OCI-LY3 (cell line): ENCODE data around the gene DCUN1D2.

ENCODE experiments used
- H2AFZ ChIP-seq: fragments of 200-600, 300-600 bp; shearing (Covaris generic); 2 replicates; pipeline ENCODE4 v1.6.0; 2014; ENCODE audit warnings: antibody characterized with exemption, low read depth, low read length
- H3K27ac ChIP-seq: fragments of 200-600, 300-600 bp; sonication (generic); 2 replicates; pipeline ENCODE4 v1.5.1; 2014; ENCODE audit warnings: mild to moderate bottlenecking, low read length, moderate library complexity, mixed read lengths
- H3K27me3 ChIP-seq: fragments of 200-600, 300-600 bp; sonication (generic); 2 replicates; pipeline ENCODE4 v1.6.1; 2014; ENCODE audit warnings: low read depth, low read length, mixed read lengths
- H3K36me3 ChIP-seq: fragments of 200-600, 300-600 bp; sonication (generic); replicated peaks from 2 replicates; pipeline ENCODE3; 2014; ENCODE audit warnings: low read depth, low read length, mixed read lengths
- H3K4me1 ChIP-seq: fragments of 300-600, 200-600 bp; sonication (generic); 2 replicates; pipeline ENCODE4 v1.6.1; 2014; ENCODE audit warnings: low read length, mixed read lengths
- H3K4me2 ChIP-seq: fragments of 200-600, 300-600 bp; sonication (generic); 2 replicates; pipeline ENCODE4 v1.6.1; 2014; ENCODE audit warnings: low read length, mixed read lengths
- H3K4me3 ChIP-seq: fragments of 300-600, 200-600 bp; sonication (generic); 2 replicates; pipeline ENCODE4 v1.5.1; 2014; ENCODE audit warnings: antibody characterized with exemption, mild to moderate bottlenecking, low read length, moderate library complexity
- H3K79me2 ChIP-seq: fragments of 300-600, 200-600 bp; shearing (Covaris generic); 2 replicates; pipeline ENCODE4 v1.6.1; 2014; ENCODE audit warnings: mild to moderate bottlenecking, low read length, mixed read lengths
- H3K9ac ChIP-seq: fragments of 300-600, 200-600 bp; shearing (Covaris generic); 2 replicates; pipeline ENCODE4 v1.6.0; 2014; ENCODE audit warnings: mild to moderate bottlenecking, low read length, moderate library complexity
- H3K9me3 ChIP-seq: fragments of 200-600, 300-600 bp; shearing (Covaris generic); 2 replicates; pipeline ENCODE4 v1.6.1; 2014; ENCODE audit warnings: low read length, mixed read lengths; ENCODE audit not compliant: insufficient read depth
- H4K20me1 ChIP-seq: fragments of 200-600, 300-600 bp; sonication (generic); 2 replicates; pipeline ENCODE4 v1.6.1; 2016; ENCODE audit warnings: low read length, mixed read lengths; ENCODE audit not compliant: insufficient read depth
- EZH2phosphoT487 ChIP-seq: fragments of 200-600 bp; shearing (Covaris generic); IDR thresholded peaks from 2 replicates; pipeline ENCODE4 v1.6.1; 2018; ENCODE audit warnings: antibody characterized with exemption, mixed run types, low read depth
- TF ChIP-seq, protein P1 (sequence below): fragments of 200-600, 300-600 bp; sonication (generic); IDR thresholded peaks from 2 replicates; pipeline ENCODE4 v1.5.1; 2014; ENCODE audit warnings: antibody characterized with exemption, low read length, low read depth

Gene DCUN1D2

GRCh38 chr13:113420833-113421600, 69.5 kb downstream of the DCUN1D2 start:
- Histone ChIP-seq H3K4me3 (no peak overlapping the region), H3K79me2 (no peaks in the 10 kb centered on the region), H3K27me3 (peaks cover 19% of the 10 kb centered on the region), H4K20me1 (no peaks in the 10 kb centered on the region), H3K36me3 (no peaks in the 10 kb centered on the region), H3K9ac (no peak overlapping the region), H3K27ac (no peak overlapping the region), H3K4me1 (no peaks in the 10 kb centered on the region), H3K4me2 (no peak overlapping the region), H2AFZ (no peak overlapping the region), H3K9me3 (no peaks in the 10 kb centered on the region)
- TF ChIP-seq, protein P1, sequence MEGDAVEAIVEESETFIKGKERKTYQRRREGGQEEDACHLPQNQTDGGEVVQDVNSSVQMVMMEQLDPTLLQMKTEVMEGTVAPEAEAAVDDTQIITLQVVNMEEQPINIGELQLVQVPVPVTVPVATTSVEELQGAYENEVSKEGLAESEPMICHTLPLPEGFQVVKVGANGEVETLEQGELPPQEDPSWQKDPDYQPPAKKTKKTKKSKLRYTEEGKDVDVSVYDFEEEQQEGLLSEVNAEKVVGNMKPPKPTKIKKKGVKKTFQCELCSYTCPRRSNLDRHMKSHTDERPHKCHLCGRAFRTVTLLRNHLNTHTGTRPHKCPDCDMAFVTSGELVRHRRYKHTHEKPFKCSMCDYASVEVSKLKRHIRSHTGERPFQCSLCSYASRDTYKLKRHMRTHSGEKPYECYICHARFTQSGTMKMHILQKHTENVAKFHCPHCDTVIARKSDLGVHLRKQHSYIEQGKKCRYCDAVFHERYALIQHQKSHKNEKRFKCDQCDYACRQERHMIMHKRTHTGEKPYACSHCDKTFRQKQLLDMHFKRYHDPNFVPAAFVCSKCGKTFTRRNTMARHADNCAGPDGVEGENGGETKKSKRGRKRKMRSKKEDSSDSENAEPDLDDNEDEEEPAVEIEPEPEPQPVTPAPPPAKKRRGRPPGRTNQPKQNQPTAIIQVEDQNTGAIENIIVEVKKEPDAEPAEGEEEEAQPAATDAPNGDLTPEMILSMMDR = no peak
- no peak for TF ChIP-seq EZH2phosphoT487

DNA sequence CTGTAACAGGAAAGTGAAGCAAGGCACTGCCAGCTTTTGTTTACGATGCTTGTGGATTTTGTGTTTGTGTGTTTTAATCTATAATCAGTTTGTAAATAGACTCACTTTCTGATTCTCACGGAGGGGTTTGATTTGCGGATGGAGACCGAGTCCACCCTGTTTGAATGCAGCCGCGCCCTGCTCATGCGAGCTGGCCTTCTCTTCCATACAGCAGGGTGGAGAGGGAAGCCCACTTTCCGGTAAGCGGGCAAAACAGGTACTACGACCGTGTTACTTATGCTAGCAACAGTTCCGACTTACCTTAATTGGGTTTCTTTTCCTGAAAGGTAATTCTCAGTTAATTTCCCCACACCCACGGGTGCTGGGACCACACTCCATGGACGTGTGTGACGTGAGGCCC, 70.3 kb downstream of the DCUN1D2 start:
- Histone ChIP-seq H4K20me1 (no peaks in the 10 kb centered on the region), H3K4me3 (no peak overlapping the region), H3K4me2 (no peak overlapping the region), H3K9me3 (no peaks in the 10 kb centered on the region), H3K36me3 (no peaks in the 10 kb centered on the region), H3K9ac (no peak overlapping the region), H3K27me3 (peaks cover 20% of the 10 kb centered on the region), H3K27ac (no peak overlapping the region), H2AFZ (no peak overlapping the region), H3K4me1 (no peaks in the 10 kb centered on the region), H3K79me2 (no peaks in the 10 kb centered on the region)
- TF ChIP-seq, protein P1 = no peak
- no peak for TF ChIP-seq EZH2phosphoT487

GRCh38 chr13:113419531-113420193, 70.8 kb downstream of the DCUN1D2 start:
- Histone ChIP-seq H3K27me3 (peaks cover 20% of the 10 kb centered on the region), H3K4me1 (no peaks in the 10 kb centered on the region), H2AFZ (no peak overlapping the region), H3K4me2 (no peak overlapping the region), H3K9me3 (no peaks in the 10 kb centered on the region), H3K9ac (no peak overlapping the region), H3K27ac (no peak overlapping the region), H3K79me2 (no peaks in the 10 kb centered on the region), H3K36me3 (no peaks in the 10 kb centered on the region), H4K20me1 (no peaks in the 10 kb centered on the region), H3K4me3 (no peak overlapping the region)
- TF ChIP-seq EZH2phosphoT487 = no peak
- TF ChIP-seq, protein P1 = no peak

DNA sequence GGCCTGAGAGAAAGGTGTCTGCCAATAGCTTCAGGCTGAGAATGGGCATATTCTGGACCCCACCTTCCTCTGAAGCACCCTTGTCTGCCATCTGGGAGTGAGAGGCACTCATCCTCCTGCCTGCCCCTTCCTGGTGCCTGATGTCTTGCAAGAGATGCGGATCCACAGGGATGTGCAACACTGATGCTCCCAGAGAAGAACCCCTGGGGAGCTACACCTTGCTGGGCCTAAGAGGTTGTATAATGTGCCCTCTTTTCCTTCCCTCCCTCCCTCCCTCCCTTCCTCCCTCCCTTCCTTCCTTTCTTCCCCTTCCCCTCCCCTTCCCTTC, 71.8 kb downstream of the DCUN1D2 start:
- H3K4me2 ChIP-seq = no peak overlapping the region
- H3K9ac ChIP-seq = no peak overlapping the region
- no peaks in the 10 kb centered on the region for H3K36me3 ChIP-seq
- H3K27ac ChIP-seq = no peak overlapping the region
- H4K20me1 ChIP-seq = no peaks in the 10 kb centered on the region
- no peak overlapping the region for H3K4me3 ChIP-seq
- no peaks in the 10 kb centered on the region for H3K4me1 ChIP-seq
- H3K9me3 ChIP-seq = no peaks in the 10 kb centered on the region
- no peak overlapping the region for H2AFZ ChIP-seq
- no peak for TF ChIP-seq EZH2phosphoT487
- TF ChIP-seq, protein P1 = no peak
- H3K79me2 ChIP-seq = no peaks in the 10 kb centered on the region
- H3K27me3 ChIP-seq = peaks cover 20% of the 10 kb centered on the region
